HG03378 (cell line): ENCODE results near the gene PCDHB13.
"Not testable (repeated sequence)": the region's sequence is repeated elsewhere in the genome, so short reads cannot be mapped to it uniquely, and the experiment has no call there.

Experiments used
- ATAC-seq: cut with Tn5 transposase; IDR thresholded peaks from one replicate; pipeline ENCODE4 v1.9.1; 2021; ENCODE audit warnings: mild to moderate bottlenecking, moderate library complexity; ENCODE audit not compliant: unreplicated experiment

Gene PCDHB13

GRCh38 chr5:141213656-141214339 is at the start of gene PCDHB13:
TSS of gene PCDHB13 (plus strand) at chr5:141213919. CDS start at chr5:141214124, 205 bp downstream.
- ATAC-seq, result not testable (repeated sequence)

DNA sequence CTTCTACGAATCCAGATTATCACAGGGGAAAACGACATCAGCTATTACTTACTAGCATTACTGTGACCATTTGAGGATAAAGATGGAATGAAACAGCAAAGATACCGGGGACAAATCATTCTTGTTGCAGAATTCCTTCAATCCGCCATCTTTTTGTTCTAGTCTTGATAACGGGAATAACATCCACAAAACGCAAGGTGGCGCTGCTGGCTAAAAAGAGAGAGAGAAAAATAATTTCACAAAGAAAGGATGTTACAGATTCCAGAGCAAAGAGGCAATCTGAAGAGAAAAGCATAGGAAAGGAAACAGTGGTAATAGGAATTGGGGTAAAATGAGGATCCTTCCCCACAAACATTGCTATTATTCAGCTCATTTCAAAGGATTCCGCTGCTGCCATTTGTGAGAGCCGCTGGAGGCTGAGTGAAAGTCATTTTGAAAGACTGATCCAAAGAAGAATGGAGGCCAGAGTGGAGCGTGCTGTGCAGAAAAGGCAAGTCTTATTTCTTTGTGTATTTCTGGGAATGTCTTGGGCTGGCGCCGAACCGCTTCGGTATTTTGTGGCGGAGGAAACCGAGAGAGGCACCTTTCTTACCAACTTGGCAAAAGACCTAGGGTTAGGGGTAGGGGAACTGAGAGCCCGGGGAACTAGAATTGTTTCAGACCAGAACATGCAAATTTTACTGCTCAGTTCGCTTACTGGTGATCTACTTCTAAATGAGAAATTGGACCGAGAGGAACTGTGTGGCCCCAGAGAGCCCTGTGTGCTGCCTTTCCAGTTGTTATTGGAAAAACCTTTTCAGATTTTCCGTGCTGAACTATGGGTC is 41.1 kb upstream of the PCDHB13 start, which contains the start of gene PCDHB7:
Gene PCDHB7 (plus strand): TSS at position 264 of the 824 bp plus-strand sequence. CDS start 192 bp downstream, at position 456.
- ATAC-seq, result no peak

GRCh38 chr5:141174291-141175104 is 39.2 kb upstream of the PCDHB13 start:
- ATAC-seq, result not testable (repeated sequence)

- no peak for ATAC-seq
Measured at GRCh38 chr5:141175933-141176332, 37.8 kb upstream of the PCDHB13 start.

DNA sequence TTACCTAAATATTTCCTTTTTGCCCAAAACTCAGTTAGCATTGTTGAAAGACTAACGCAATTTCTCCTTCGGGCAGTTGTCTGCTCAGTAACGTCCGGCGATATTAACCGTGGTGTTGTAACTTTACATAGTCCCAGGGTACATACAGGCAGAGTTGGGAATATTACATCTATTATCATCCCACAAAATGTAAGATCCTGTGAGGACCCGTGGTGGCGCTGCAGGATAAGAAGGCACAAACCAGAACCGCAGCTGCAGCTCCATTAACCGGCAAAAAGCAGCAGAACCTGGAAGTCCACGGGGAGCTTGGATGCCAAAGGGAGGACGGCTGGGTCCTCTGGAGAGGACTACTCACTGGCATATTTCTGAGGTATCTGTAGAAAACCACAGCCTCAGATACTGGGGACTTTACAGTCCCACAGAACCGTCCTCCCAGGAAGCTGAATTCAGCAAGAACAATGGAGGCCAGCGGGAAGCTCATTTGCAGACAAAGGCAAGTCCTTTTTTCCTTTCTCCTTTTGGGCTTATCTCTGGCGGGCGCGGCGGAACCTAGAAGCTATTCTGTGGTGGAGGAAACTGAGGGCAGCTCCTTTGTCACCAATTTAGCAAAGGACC is 36.0 kb upstream of the PCDHB13 start, which contains the start of gene PCDHB8:
Gene PCDHB8 (plus strand): TSS at position 214 of the 615 bp plus-strand sequence. CDS start 245 bp downstream, at position 459.
- not testable (repeated sequence) for ATAC-seq

- ATAC-seq, result not testable (repeated sequence)
Measured at GRCh38 chr5:141179371-141179770, 34.3 kb upstream of the PCDHB13 start.

GRCh38 chr5:141179876-141180275 is 33.8 kb upstream of the PCDHB13 start:
- ATAC-seq, result not testable (repeated sequence)

DNA sequence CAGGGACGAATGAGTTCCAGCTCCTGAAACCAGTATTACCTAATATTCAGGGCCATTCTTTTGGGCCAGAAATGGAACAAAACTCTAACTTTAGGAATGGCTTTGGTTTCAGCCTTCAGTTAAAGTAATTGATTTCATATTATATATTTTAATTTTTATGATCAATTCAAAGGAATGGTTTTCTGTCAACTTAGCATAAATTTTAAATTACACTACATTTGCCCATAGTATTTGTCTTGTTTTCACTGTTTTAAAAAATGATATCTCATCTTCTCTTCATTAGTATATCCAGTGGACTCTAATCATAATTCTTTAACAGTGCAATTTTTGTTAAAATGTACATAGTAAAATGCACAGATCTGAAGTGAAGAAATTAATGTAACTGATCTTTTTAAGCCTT is 33.4 kb upstream of the PCDHB13 start:
- no peak for ATAC-seq

DNA sequence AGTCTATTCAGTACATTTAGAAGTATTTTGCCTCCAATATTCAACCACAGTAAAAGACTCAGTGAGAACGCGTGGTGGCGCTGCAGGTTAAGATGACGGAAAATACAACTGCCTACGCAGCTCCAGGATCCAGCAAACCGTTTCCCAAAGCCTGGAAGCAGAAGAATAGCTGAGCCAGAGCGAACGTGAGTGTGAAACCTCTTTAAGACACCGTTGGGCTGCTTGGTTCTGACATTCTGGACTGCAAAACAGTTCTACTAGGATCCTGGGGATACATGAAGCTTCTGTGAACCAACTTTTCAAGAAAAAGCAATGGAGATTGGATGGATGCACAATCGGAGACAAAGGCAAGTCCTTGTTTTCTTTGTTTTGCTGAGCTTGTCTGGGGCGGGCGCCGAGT is 31.5 kb upstream of the PCDHB13 start, which contains the start of gene PCDHB16:
Gene PCDHB16 (plus strand): TSS at position 140 of the 400 bp plus-strand sequence. CDS start 173 bp downstream, at position 313.
- no peak for ATAC-seq

- not testable (repeated sequence) for ATAC-seq
Measured at GRCh38 chr5:141184117-141184855, 29.4 kb upstream of the PCDHB13 start.

- ATAC-seq, result no peak
Measured at GRCh38 chr5:141186897-141187512, 26.7 kb upstream of the PCDHB13 start, which contains the start of gene PCDHB9. TSS of gene PCDHB9 (plus strand) at chr5:141187161. CDS start at chr5:141187319, 158 bp downstream.

- ATAC-seq, result not testable (repeated sequence)
Measured at GRCh38 chr5:141188682-141189081, 25.0 kb upstream of the PCDHB13 start.

GRCh38 chr5:141189131-141189530 is 24.6 kb upstream of the PCDHB13 start:
- not testable (repeated sequence) for ATAC-seq

DNA sequence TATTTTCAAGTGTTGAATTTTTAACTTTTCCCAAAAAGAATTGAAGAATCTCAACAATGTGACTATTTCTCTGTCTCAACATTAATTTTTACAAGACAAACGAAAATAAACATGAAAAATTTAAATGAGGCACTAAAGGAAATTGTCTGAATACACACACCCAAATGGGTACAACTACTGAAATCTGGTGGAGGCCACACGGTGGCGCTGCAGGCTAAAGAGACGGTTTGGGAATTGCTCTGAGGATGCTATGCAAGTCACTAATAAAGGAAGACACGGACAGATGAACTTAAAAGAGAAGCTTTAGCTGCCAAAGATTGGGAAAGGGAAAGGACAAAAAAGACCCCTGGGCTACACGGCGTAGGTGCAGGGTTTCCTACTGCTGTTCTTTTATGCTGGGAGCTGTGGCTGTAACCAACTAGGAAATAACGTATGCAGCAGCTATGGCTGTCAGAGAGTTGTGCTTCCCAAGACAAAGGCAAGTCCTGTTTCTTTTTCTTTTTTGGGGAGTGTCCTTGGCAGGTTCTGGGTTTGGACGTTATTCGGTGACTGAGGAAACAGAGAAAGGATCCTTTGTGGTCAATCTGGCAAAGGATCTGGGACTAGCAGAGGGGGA is 21.5 kb upstream of the PCDHB13 start, which contains the start of gene PCDHB10:
Gene PCDHB10 (plus strand): TSS at position 244 of the 616 bp plus-strand sequence. CDS start 200 bp downstream, at position 444.
- no peak for ATAC-seq

DNA sequence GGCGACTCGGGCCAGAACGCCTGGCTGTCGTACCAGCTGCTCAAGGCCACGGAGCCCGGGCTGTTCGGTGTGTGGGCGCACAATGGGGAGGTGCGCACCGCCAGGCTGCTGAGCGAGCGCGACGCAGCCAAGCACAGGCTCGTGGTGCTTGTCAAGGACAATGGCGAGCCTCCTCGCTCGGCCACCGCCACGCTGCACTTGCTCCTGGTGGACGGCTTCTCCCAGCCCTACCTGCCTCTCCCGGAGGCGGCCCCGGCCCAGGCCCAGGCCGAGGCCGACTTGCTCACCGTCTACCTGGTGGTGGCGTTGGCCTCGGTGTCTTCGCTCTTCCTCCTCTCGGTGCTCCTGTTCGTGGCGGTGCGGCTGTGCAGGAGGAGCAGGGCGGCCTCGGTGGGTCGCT is 19.4 kb upstream of the PCDHB13 start:
- ATAC-seq, result not testable (repeated sequence)

DNA sequence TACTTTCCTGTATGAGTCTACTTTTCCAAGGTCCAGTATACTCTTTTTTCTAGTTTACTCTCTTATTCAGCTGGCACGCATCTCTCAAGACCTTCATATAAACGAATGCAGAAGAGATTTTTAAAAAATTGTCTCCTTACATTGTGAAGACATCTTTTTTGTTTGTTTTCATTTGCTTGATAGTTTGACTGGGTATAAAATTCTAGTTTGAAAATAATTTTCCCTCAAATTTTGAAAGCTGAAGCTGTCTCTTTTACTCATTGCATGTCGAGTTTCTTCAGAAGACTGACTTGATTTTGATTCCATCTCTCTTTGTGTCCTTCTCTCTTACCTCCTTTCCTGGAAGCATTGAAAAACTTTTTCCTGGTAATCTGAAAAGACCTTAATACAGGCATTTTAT is 17.4 kb upstream of the PCDHB13 start:
- ATAC-seq, result no peak

- no peak for ATAC-seq
Measured at GRCh38 chr5:141199359-141200235, 14.1 kb upstream of the PCDHB13 start, which contains the start of gene PCDHB11. TSS of gene PCDHB11 (plus strand) at chr5:141199627. CDS start at chr5:141199775, 148 bp downstream.
